ENCODE data around the gene STAB1. TPM values are rescaled to one million over a fixed set of nuclear protein-coding genes. Genes with fewer than 3 reads are reported as not detected.

The STAB1 gene
- total and polyA plus RNA-seq, 10 donors = 287 to 1,994 (median 586) TPM

DNA sequence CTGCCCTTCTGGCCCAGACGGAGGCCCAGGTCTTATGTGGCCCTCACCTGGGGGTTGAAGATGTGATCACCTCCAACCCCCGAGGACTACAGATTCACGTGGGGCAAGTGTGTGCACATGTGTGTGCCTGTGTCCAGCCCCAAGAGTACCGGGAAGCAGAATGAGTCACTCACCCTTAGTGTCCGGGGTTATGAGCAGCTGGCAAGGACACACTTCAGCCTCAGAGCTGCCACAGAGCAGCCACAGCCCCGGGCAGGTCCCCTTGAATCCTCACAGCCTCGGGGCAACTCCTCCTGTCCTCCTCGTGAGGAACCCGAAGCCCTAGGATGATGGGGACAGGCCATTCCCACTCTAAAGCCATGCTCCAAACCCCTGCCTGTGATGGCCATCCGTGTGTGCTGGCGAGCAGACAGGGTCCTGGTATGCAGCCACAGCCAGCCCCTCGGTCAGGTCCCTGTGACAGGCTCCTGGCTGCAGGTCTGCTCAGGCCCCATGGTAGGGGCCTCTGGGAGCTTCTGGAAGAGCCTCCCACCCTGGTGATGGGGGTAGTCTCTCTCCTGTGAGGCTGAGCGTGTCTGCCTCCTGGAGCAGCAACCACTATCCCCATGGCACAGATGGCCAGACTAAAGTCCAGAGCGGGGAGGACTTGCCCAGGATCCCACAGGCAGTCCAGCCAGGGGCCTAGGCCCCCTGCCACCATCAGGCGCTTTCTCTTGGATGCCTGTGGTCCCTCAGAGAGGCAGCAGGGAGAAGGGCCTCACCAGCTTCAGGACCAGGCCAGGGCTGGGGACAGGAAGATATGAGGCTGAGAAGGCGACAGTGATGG lies 852 bp downstream of the STAB1 start:
- peak overlapping the region; percentile 5 to 88 (median 84) for H3K27ac ChIP-seq
- no peak for TF ChIP-seq POLR2A (IDR thresholded peaks at IDR 0.05)
- TF ChIP-seq POLR2AphosphoS5 (IDR thresholded peaks at IDR 0.05) = peak in 2 of 3 donors; percentile 63 to 67
- DNase-seq = no peak
- intact Hi-C loops (cut with DNase I; ENCODE audit: low total_unique reads) = no loop called here
- 47 to 77% (median 56%) methylated on average over 3 to 16 of the region's 16 CpGs for WGBS, 5 donors
- peaks cover 0 to 11% (median 0%) of the 10 kb centered on the region in 7 donors for H3K27me3 ChIP-seq (replicated peaks in 1 of 7)
- peak overlapping the region; percentile 37 to 73 (median 54) for H3K4me3 ChIP-seq
- peaks cover 26 to 97% (median 64%) of the 10 kb centered on the region in 6 donors for H3K4me1 ChIP-seq
- H3K36me3 ChIP-seq = peaks cover 0 to 41% (median 20%) of the 10 kb centered on the region in 6 donors
- no peaks in the 10 kb centered on the region for H3K9me3 ChIP-seq

- Histone ChIP-seq H3K36me3 (peaks cover 0 to 41% (median 0%) of the 10 kb centered on the region in 6 donors), H3K27me3 (replicated peaks in 1 of 7) (peaks cover 0 to 11% (median 0%) of the 10 kb centered on the region in 7 donors), H3K4me1 (peaks cover 18 to 83% (median 45%) of the 10 kb centered on the region in 6 donors), H3K9me3 (no peaks in the 10 kb centered on the region), H3K27ac (peak overlapping the region in 5 of 8 donors; percentile 26 to 88 (median 77)), H3K4me3 (peak overlapping the region in 6 of 8 donors; percentile 11 to 73 (median 54))
- peak; percentile 86 for DNase-seq
- WGBS, 5 donors = 15 to 44% (median 25%) methylated on average over 22 to 24 of the region's 24 CpGs
- intact Hi-C loops (cut with DNase I; ENCODE audit: low total_unique reads) = no loop called here
- no peak for TF ChIP-seq POLR2A (IDR thresholded peaks at IDR 0.05)
- no peak for TF ChIP-seq CTCF (IDR thresholded peaks at IDR 0.05 in 8 of 11, conservative IDR thresholded peaks at IDR 0.05 in 3 of 11)
- TF ChIP-seq POLR2AphosphoS5 (IDR thresholded peaks at IDR 0.05) = peak; percentile 50 to 59 (median 56)
These were observed 3.3 kb downstream of the STAB1 start for GRCh38 chr3:52498137-52499054.

DNA sequence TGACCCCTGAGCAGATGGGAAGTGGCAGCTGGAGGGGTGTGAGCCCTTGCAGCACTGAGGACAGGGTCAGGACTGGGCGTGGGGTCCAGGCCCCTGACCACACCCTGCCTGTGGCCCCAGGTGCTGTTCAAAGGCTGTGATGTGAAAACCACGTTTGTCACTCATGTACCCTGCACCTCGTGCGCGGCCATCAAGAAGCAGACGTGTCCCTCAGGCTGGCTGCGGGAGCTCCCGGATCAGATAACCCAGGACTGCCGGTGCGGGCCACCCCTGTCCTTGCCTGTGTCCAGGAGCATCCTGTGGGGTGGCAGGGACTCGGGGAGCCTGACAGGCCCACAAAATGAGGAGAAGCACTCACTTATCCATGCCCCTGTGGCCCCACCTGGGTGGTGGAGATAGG lies 5.9 kb downstream of the STAB1 start:
- intact Hi-C loops (cut with DNase I; ENCODE audit: low total_unique reads) = no loop called here
- Histone ChIP-seq H3K27ac (peak overlapping the region in 2 of 8 donors; percentile 1 to 22), H3K36me3 (peaks cover 0 to 61% (median 12%) of the 10 kb centered on the region in 6 donors), H3K9me3 (no peaks in the 10 kb centered on the region), H3K4me3 (no peak overlapping the region), H3K4me1 (peaks cover 11 to 57% (median 26%) of the 10 kb centered on the region in 6 donors), H3K27me3 (replicated peaks in 1 of 7) (no peaks in the 10 kb centered on the region)
- 69 to 78% (median 71%) methylated on average over 9 to 11 of the region's 11 CpGs for WGBS, 5 donors
- DNase-seq = no peak
- no peak for TF ChIP-seq POLR2A (IDR thresholded peaks at IDR 0.05)
- peak in 1 of 3 donors; percentile 28 for TF ChIP-seq POLR2AphosphoS5 (IDR thresholded peaks at IDR 0.05)

- no peak for TF ChIP-seq POLR2A (IDR thresholded peaks at IDR 0.05)
- no peak for TF ChIP-seq POLR2AphosphoS5 (IDR thresholded peaks at IDR 0.05)
- TF ChIP-seq CTCF (IDR thresholded peaks at IDR 0.05 in 8 of 11, conservative IDR thresholded peaks at IDR 0.05 in 3 of 11) = no peak
- Histone ChIP-seq H3K4me1 (peaks cover 11 to 48% (median 26%) of the 10 kb centered on the region in 6 donors), H3K27me3 (replicated peaks in 1 of 7) (no peaks in the 10 kb centered on the region), H3K27ac (no peak overlapping the region), H3K36me3 (peaks cover 0 to 71% (median 16%) of the 10 kb centered on the region in 6 donors), H3K9me3 (no peaks in the 10 kb centered on the region), H3K4me3 (no peak overlapping the region)
- 85 to 91% (median 89%) methylated on average over 5 to 11 of the region's 11 CpGs for WGBS, 5 donors
- no peak for DNase-seq
- intact Hi-C loops (cut with DNase I; ENCODE audit: low total_unique reads) = no loop called here
These were observed 6.9 kb downstream of the STAB1 start for GRCh38 chr3:52502001-52502400.
